ENCODE results near the gene SLC17A9.
A peak's percentile ranks its signal among the peaks of the same experiment; 100 is the strongest.

The SLC17A9 gene

GRCh38 chr20:62921119-62921687 lies 31.3 kb upstream of the SLC17A9 start:
- peak; percentile 58 for DNase-seq (ENCODE audit: low spot score)

- no peak for DNase-seq (ENCODE audit: low spot score)
Measured at GRCh38 chr20:62922451-62922921, 30.0 kb upstream of the SLC17A9 start.

- DNase-seq (ENCODE audit: low spot score), result peak; percentile 62
Measured at GRCh38 chr20:62923059-62923668, 29.3 kb upstream of the SLC17A9 start.

GRCh38 chr20:62923669-62924441 lies 28.7 kb upstream of the SLC17A9 start:
- no peak for DNase-seq (ENCODE audit: low spot score)

GRCh38 chr20:62924442-62925075 lies 27.9 kb upstream of the SLC17A9 start:
- peak; percentile 24 for DNase-seq (ENCODE audit: low spot score)

- no peak for DNase-seq (ENCODE audit: low spot score)
Measured at GRCh38 chr20:62925076-62925419, 27.5 kb upstream of the SLC17A9 start.

GRCh38 chr20:62925420-62926228 lies 26.9 kb upstream of the SLC17A9 start:
- peak; percentile 22 for DNase-seq (ENCODE audit: low spot score)

- DNase-seq (ENCODE audit: low spot score), result peak; percentile 96
Measured at GRCh38 chr20:62926229-62927127, 26.0 kb upstream of the SLC17A9 start, which contains the start of gene DIDO1. DIDO1 (minus strand) TSS chr20:62926505.

- no peak for DNase-seq (ENCODE audit: low spot score)
Measured at GRCh38 chr20:62927128-62927705, 25.3 kb upstream of the SLC17A9 start.

GRCh38 chr20:62928246-62928939 lies 24.1 kb upstream of the SLC17A9 start:
- peak; percentile 13 for DNase-seq (ENCODE audit: low spot score)

GRCh38 chr20:62929051-62929538 lies 23.4 kb upstream of the SLC17A9 start:
- peak; percentile 84 for DNase-seq (ENCODE audit: low spot score)

GRCh38 chr20:62931464-62931863 lies 21.0 kb upstream of the SLC17A9 start:
- DNase-seq (ENCODE audit: low spot score), result no peak

GRCh38 chr20:62933966-62934365 lies 18.5 kb upstream of the SLC17A9 start:
- DNase-seq (ENCODE audit: low spot score), result no peak

GRCh38 chr20:62935204-62935967 lies 17.1 kb upstream of the SLC17A9 start:
- DNase-seq (ENCODE audit: low spot score), result no peak

- no peak for DNase-seq (ENCODE audit: low spot score)
Measured at GRCh38 chr20:62935968-62936585, 16.4 kb upstream of the SLC17A9 start.

GRCh38 chr20:62937268-62938104 lies 15.0 kb upstream of the SLC17A9 start:
- peak; percentile 97 for DNase-seq (ENCODE audit: low spot score)

GRCh38 chr20:62938105-62938888 lies 14.2 kb upstream of the SLC17A9 start, which contains the start of gene GID8:
GID8 (plus strand) TSS chr20:62938147; CDS start chr20:62941503, 3,356 bp downstream.
- DNase-seq (ENCODE audit: low spot score), result peak; percentile 51

Measured in AG08395 (cell line).